K562 treated with DMSO at 1 percent for 4 hours (cell line): ENCODE measurements around the gene NANOS3. TPM values are rescaled to one million over a fixed set of nuclear protein-coding genes. Genes with fewer than 3 reads are reported as not detected.

ENCODE experiments used
- total RNA-seq: library from RNA; unstranded; fragments of 300-600 nt; gene quantifications from 2 replicates; pipeline ENCODE4 v1.2.3, GENCODE V29; 2022; ENCODE audit not compliant: insufficient read depth

Gene NANOS3
- not detected in 2 replicates for total RNA-seq

GRCh38 chr19:13876834-13877233 is at the start of gene NANOS3:
NANOS3 (plus strand) TSS chr19:13877134; CDS start chr19:13877249, 115 bp downstream.

GRCh38 chr19:13905634-13906520 is 28.9 kb downstream of the NANOS3 start, which contains the start of the genes BRME1 and CC2D1A:
BRME1 (minus strand) TSS chr19:13906117; CDS start chr19:13904892, 1,225 bp downstream.
CC2D1A (plus strand) TSS chr19:13906201; CDS start chr19:13906442, 241 bp downstream.

Other genes with a start within 250 kb of the NANOS3 start
- gene MRI1, start 112.6 kb upstream of the NANOS3 start, total RNA-seq: 24.1 and 34.3 TPM in 2 replicates
- 122 and 125 TPM in 2 replicates for gene C19orf53, start 102.7 kb upstream of the NANOS3 start, total RNA-seq
- 7.2 and 11.3 TPM in 2 replicates for gene ZSWIM4, start 81.7 kb upstream of the NANOS3 start, total RNA-seq
- 6.6 and 9.7 TPM in 2 replicates for gene BRME1, start 29.0 kb downstream of the NANOS3 start, total RNA-seq
- gene CC2D1A, start 29.1 kb downstream of the NANOS3 start, total RNA-seq: 26.0 and 35.1 TPM in 2 replicates
- gene PODNL1, start 61.3 kb downstream of the NANOS3 start, total RNA-seq: 0.74 and 2.7 TPM in 2 replicates
- gene DCAF15, start 75.4 kb downstream of the NANOS3 start, total RNA-seq: 54.7 and 55.8 TPM in 2 replicates
- gene RFX1, start 129.2 kb downstream of the NANOS3 start, total RNA-seq: 7.1 and 24.9 TPM in 2 replicates
- not detected in 2 replicates for gene RLN3, start 151.0 kb downstream of the NANOS3 start, total RNA-seq
- 19.2 and 23.6 TPM in 2 replicates for gene IL27RA, start 154.6 kb downstream of the NANOS3 start, total RNA-seq
- gene PALM3, start 184.9 kb downstream of the NANOS3 start, total RNA-seq: 6.3 and 11.4 TPM in 2 replicates
- 4.5 and 5.4 TPM in 2 replicates for gene MISP3, start 195.7 kb downstream of the NANOS3 start, total RNA-seq
- not detected in 2 replicates for gene C19orf67, start 208.6 kb downstream of the NANOS3 start, total RNA-seq
- 38.6 and 45.3 TPM in 2 replicates for gene SAMD1, start 213.6 kb downstream of the NANOS3 start, total RNA-seq
- gene PRKACA, start 240.6 kb downstream of the NANOS3 start, total RNA-seq: 76.7 and 78.9 TPM in 2 replicates